GM12873 (cell line): ENCODE measurements around the gene ITPRID1.

Source experiments
- TF ChIP-seq, protein P1 (sequence below): IDR thresholded peaks from 2 replicates; pipeline ENCODE4 v1.5.1; 2012; ENCODE audit warnings: low read depth, mild to moderate bottlenecking, moderate library complexity, low read length, control low read depth; ENCODE audit not compliant: insufficient read depth; ENCODE audit errors: missing control alignments

Gene ITPRID1

DNA sequence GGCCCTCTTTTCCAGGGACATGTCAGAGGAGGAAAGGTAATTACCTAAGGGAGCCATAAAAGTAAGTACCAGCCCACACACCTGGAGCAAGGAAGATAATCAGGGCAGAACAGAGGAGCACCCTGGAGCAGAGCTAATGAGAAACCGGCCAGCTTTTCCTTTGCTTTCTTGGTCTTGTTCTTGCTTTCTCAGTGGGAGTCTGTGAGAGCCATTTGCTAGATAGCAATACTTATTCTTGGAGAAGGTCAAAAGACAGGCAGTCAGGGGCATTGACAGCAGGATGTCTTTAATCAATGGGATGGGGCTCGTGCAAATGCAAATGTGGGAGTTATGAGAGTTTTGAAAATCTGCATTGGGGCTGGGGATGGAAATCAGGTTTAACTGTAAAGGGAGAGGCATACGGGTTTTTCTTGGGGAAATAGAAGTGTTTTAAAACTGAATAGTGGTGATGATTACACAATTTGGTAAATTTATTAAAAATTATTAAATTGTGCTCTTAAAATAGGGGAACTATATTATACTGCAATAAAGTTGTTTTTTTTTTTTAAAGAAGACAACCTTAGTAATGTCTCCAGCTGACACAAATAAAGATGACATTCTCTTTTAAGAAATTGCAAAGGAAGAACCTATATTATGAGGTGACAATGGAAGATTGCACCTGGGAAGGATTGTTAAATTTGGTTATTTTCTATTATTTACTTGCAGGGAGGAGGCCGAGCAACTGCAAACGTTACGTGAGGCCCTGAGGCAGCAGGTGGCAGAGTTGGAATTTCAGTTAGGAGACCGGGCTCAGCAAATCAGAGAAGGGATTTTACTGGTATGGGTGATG, 137.6 kb downstream of the ITPRID1 start:
- TF ChIP-seq, protein P1, sequence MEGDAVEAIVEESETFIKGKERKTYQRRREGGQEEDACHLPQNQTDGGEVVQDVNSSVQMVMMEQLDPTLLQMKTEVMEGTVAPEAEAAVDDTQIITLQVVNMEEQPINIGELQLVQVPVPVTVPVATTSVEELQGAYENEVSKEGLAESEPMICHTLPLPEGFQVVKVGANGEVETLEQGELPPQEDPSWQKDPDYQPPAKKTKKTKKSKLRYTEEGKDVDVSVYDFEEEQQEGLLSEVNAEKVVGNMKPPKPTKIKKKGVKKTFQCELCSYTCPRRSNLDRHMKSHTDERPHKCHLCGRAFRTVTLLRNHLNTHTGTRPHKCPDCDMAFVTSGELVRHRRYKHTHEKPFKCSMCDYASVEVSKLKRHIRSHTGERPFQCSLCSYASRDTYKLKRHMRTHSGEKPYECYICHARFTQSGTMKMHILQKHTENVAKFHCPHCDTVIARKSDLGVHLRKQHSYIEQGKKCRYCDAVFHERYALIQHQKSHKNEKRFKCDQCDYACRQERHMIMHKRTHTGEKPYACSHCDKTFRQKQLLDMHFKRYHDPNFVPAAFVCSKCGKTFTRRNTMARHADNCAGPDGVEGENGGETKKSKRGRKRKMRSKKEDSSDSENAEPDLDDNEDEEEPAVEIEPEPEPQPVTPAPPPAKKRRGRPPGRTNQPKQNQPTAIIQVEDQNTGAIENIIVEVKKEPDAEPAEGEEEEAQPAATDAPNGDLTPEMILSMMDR: no peak

DNA sequence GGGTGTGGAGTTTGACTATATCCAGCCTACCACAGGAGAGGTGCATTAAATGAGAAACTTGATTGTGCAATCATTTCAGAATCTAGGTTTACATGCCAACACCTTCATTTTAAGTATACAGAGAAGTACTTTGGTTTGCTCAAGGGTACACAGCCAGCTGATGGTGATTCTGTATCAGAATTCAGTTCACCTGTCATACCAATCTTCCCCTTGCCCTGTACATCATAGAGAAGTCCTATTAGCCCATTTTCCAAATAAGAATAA, 138.1 kb downstream of the ITPRID1 start:
- TF ChIP-seq, protein P1: no peak

DNA sequence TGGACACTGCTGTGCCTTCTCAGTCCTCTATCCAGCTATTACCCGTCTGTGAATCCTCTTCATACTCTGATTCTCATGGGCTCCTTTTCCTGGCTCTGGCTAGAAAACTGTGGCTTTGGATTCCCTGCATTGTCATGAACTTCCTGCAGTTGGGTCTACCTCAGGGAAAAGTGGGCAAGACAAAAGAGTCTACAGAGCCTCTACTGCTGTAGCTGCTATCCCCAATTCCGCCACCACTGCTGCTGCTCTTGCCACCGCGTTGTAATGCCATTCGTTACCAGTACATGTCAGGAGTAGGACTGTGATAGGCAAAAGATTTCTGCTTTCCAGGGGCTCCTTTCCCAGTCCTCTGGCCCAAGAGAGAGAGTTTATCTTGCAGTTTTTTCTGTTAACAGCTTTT, 149.2 kb downstream of the ITPRID1 start:
- TF ChIP-seq, protein P1: peak; percentile 8

DNA sequence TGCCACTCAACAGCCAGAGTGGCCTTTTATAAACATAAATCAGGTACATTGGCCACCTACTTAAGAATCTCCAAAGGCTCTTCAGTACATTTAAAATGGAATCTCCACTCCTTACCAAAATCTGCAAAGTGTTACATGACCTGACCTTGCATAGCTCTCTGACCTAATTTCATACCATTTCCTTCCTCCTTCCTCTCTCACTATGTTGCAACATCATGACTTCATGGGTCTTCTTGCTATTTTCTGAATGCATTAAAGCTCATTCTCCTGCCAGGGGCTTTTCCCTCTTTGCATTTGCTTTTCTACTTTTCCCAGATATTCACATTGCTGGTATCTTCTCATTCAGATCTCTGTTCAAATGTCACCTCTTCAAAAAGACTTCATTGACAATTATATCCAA, 151.0 kb downstream of the ITPRID1 start:
- TF ChIP-seq, protein P1: no peak

DNA sequence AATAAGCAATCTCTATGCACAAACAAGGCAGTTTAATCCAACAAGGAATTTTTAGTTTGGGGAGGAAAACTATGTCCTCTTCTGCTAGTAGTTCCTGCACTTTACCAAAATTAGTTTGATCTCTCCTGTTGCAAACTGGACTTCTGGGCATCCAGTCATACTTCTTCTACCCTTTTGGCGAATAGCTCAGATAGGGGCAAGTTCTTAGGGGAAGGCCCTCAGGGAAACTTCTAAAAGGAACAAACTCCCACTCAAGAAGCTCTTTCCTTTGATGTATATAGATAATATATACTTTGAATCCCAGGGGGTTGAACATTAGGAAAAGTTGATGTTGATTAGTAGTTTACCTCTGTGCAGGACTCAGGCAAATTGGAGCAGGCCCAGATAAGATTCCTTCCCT, 151.7 kb downstream of the ITPRID1 start:
- TF ChIP-seq, protein P1: no peak

DNA sequence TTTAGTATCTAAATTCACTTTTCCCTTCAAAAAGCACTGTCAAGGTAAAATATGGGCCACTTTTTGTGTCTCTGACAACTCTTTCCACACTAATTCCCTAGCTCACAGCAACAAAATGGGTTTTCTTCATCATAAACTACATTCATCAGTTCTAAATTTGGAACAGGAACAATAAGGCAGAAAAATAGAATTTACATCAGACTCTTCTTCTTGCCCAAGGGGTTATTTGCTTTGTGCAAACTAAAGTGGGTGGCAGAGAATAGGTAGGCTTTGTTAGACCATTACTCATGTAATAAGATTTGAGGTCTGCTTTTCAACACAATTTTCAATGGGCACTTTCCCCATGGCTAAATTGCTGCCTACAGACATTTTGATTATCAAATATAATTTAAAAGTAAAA, 155.6 kb downstream of the ITPRID1 start:
- TF ChIP-seq, protein P1: no peak

DNA sequence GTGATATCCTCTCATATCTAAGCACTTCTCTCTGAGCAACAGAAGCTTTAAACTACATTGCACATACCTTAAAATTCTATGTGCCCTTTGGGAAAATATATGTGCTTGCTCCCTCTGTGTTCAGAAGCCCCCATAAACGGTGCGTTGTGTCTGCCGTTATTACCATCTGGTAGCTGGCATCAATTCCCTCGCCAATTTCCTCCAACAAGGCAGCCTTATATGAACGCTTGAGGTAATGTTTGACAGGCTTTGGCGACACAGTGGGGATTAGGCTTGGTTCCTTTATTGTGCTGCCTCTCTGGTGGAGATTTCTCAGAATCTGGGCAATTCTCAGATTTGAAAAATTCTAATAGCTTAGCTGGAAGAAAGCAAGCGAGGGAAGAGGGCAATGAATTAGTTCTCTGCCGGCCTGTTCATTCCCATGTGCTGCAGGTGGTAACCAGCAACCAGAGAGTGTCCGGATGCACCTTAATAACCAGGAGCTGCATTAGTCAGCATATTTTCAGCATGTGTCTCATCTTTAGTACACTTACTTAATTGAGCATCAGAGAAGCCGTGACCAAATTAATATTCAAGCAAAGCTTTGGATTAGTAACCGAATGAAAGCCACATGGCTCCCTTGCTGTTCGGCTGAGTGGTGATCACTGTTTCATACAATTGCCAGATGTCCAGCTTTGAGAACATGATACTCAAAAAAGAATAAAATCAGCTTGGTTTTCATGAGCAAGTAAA, 165.8 kb downstream of the ITPRID1 start:
- TF ChIP-seq, protein P1: no peak
